GM18502 (cell line): ENCODE data around the gene ADAM19.

ENCODE experiments used
- ATAC-seq: cut with Tn5 transposase; IDR thresholded peaks from one replicate; pipeline ENCODE4 v1.9.1; 2021; ENCODE audit warnings: mild to moderate bottlenecking; ENCODE audit not compliant: unreplicated experiment, poor library complexity

ADAM19 gene

GRCh38 chr5:157575381-157576020 lies at the start of gene ADAM19:
TSS of gene ADAM19 (minus strand) at chr5:157575775. CDS start at chr5:157575696, 79 bp downstream.
- ATAC-seq = peak; percentile 39

GRCh38 chr5:157624144-157624543 lies 48.6 kb upstream of the ADAM19 start:
- no peak for ATAC-seq

GRCh38 chr5:157620776-157621175 lies 45.2 kb upstream of the ADAM19 start:
- ATAC-seq = no peak

DNA sequence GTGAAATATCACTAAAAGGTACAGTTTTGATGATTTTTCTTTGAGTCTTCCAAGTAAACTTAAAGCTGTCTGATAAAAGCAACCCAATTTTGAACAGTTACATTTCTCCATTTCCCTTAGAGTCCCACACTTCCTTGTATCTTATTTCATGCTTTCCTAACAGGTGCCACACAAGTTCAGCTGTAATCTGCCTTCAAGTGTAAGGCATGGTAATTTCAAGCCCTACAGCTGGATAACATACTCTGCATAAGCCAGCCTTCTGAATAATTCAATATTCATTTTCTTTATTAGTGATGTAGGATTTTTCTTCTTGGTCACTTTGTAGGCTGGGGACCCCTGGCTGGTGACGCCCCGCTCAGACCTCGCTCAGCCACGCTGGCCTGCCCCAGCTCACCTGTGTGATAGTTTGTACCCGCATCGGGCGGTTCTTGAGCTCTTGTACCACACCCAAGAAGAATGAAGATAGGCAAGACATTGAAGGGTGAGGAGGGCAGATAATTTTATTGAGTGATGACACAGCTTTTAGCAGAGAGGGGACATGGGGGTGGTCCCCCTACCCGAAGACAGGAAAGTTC lies 42.7 kb upstream of the ADAM19 start:
- ATAC-seq = no peak

GRCh38 chr5:157616785-157617184 lies 41.2 kb upstream of the ADAM19 start:
- no peak for ATAC-seq

DNA sequence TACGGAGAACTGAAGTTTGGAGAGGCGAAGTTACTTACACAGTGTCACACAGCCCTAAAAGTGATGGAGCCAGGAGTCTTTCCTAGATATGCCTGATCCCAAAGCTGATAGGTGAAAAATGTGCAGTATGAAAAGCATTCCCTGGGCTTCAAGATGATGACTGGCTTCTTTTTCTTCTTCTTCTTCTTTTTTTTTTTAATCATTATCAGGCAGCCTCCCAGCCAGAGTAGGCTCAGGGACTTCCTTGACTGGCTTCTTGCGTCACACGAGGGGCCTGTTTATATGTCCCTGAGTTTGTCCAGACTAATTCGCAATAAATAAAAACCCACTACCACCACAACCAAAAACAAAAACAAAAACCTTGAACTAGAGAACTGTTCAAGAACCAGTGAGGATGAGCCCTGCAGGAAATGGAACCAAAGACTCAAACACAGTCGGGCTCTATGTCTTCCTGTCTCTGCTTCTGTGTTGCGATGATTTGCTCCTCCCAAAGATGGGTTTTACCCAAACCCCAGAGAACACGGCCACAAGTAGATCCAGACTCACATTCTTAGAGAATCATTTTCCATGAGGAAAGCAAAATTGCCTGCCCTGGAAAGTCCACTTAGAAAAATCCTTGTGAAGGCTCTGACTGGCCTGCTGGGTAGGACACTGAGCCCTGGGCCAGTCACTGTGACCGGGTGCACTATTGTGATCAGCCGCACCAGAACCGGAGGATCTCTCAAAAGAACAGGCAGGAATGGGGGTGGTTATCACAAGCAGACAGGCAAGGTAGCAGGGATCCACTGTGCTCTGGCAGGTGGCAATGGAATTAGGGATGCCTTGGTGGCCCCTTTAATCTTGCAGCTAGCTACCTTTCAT lies 38.0 kb upstream of the ADAM19 start:
- ATAC-seq = no peak

DNA sequence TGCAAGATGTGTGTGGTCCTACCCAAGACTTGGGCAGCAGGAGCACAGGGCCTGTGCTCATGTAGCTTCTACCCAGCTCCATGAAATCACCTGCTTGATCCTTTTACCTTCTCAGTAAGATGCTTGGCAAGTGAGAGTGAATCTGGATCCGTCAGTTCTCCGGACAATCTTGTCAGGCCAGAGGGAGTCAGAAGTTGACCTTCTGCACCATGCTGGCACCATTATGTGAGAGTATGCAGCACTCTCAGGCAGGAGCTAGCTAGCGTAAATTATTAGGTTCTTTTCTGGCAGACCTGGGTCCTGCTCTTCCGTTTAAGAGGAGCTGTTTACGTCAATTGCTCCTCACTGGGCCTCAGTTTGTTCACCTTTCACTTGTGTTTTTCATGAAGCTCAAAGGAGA lies 37.0 kb upstream of the ADAM19 start:
- ATAC-seq = no peak

DNA sequence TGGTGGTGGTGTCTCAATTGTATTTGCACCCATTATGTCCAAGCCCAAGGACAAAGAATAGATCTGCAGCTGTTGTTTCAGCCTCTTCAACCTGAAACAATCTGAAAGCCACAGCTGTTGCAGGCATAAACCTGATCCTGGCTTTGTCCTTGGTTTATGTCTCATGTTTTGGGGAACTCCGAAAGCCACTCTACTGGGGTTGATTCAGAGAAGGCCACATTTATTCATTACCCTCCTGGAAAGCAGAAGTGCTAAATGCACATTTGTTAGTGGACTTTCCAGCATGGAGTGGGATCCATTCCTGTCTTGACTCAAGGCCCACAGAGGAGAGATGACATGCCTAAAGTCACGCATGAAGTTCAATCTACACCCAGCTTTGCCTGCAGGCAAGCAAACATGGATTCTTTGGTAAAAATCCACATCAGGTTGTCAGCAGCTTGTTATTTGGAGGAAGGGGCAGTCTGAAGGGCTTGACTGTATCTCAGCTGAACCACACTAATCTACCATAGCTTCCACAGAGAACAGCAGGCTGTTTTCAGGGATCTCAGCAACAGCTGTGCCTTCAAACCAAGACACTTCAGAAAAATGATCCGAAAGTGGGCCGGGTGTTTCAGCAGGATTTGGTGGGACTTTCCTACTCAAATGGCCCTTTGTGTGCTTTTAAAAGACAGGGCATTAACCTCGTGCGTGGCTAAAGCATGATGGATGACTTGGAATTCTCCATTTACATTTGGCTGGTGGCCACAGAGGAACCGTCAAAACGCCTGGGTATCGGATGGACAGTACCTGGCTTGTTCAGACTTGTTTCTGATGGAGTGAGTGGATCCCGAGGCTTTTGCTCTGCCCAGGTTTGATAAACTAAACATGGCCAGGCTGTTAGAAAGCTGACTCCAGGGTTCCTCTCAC lies 36.2 kb upstream of the ADAM19 start:
- peak; percentile 73 for ATAC-seq

- ATAC-seq = peak; percentile 13
Observed at GRCh38 chr5:157610990-157611389, 35.4 kb upstream of the ADAM19 start.

- no peak for ATAC-seq
Observed at GRCh38 chr5:157608972-157609565, 33.5 kb upstream of the ADAM19 start.

- peak; percentile 42 for ATAC-seq
Observed at GRCh38 chr5:157607371-157608161, 32.0 kb upstream of the ADAM19 start.

DNA sequence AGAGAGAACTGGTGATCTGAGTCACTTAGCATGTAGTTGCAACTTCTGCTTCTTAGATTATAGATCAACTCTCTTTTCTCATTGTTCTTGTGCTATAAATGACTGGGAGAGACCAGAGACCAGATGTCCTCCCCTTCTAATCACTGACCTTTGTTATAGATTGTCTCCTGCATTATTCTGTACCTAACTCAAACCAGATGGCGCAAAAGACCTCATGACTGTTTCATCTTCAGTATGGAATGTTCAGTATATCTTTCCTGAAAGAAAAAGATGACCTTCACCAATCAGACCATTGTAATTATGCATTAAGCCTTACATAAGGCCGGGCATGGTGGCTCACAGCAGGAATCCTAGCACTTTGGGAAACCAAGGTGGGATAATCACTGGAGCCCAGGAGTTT lies 30.5 kb upstream of the ADAM19 start:
- ATAC-seq = no peak

DNA sequence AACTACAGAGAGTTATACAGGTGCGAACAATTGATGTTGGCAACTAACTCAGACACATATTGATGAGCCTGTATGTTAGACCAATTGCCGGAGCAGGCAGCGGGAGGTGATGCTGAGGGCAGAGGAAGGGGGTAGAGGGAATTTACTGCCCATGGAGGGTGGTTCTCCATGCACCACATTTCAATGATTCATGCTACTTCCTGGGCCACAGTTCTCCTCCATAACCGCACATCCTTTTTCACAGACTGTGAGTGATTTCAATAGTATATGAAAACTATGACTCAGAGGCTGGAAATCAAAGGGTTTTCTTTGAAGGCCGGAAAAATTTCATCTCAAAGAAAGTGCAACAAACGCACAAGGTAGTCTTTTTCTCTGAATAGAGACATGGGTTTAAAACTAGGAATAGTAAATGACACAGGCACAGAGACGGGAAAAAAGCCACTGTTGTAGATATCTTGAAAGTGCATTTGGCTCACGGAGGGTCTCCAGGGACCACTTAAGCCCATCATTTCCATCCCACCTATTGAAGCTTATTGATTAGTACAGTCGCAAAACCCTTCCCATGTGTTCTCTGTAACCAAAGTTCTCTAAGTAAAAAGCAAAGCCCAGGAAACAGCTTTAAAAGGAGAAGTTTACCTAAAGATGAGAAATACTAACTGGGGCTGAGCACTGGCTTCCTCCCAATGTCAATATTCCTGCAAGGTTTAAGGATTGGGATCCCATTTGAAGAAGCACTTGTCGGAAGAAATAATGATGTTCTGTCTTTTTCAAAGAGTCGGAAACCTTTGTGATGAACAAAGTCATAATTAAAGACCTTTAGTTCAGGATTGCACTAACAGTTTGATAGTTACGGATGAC lies 28.0 kb upstream of the ADAM19 start:
- peak; percentile 45 for ATAC-seq

GRCh38 chr5:157602505-157602904 lies 26.9 kb upstream of the ADAM19 start:
- peak; percentile 61 for ATAC-seq

GRCh38 chr5:157600252-157600651 lies 24.7 kb upstream of the ADAM19 start:
- no peak for ATAC-seq

DNA sequence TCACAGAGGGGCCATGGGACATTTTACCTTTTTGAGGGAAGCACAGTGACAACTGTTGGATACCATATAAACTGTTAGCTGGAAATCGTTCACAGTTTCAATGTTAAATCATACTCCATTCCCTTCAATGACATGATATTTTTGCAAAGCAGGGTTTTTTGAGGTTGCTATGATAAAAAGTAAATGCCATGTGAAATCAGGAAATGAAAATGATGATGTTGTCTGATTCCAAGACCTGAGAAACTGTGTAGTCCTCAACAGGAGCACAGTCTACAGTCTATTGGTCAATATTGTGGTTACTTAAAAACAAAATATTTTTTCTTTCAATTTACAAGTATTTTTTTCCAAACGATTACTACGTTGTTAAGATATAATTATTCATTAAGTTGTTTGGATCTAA lies 24.0 kb upstream of the ADAM19 start:
- no peak for ATAC-seq

DNA sequence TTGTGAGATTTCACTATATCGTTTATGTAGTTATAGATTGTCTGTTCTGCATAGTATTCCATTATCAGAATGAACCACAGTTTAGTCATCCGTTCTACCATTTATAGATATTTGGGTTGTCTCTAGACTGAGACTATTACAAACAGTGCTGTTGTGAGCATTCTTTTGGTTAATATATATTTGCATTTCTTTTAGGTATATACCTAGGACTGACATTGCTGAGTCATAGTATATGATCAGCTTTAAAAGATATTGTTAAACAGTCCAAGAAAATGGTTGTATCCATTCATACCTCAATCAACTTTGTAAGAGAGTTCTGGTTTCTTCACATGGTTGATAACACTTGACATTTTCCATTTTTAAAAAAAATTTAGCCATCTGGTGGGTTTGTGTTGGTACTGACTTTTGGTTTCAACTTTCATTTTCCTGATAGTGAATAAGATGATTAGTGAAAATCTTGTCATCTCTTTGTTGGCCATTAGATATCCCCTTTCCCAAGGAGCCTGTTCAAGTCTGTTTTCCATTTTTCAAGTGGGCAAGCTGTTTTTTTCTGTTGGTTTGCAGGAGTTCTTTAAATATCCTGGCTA lies 22.9 kb upstream of the ADAM19 start:
- peak; percentile 26 for ATAC-seq

GRCh38 chr5:157597277-157597676 lies 21.7 kb upstream of the ADAM19 start:
- ATAC-seq = no peak
